Measurements from ENCODE around the gene KRT33A.

The KRT33A gene

DNA sequence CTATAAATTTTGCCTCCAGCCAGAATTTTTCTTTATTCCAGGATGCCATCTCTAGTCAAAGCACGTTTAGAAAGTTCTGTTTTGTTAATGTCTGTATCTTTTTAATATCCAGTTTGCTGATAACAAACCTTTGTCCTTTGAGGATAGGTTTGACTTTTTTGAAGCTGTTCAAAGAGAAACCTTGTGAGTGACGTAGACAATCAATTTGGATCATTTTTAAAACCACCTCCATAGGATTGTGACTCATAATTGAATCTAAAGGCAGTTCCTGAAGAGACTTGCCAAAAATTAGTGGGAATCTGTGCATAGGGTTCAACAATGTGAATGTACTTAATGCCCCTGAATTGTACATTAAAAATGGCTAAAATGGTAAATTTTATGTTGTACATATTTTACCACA lies 40.9 kb upstream of the KRT33A start:
- no peaks in the 10 kb centered on the region for H3K9me2 ChIP-seq (replicated peaks; ENCODE audit: insufficient read depth, low read length)
- no peaks in the 10 kb centered on the region for H3K4me1 ChIP-seq (ENCODE audit: low read length)
- no peaks in the 10 kb centered on the region for H4K20me1 ChIP-seq (ENCODE audit: insufficient read depth, low read length)
- no peaks in the 10 kb centered on the region for H3K79me2 ChIP-seq (ENCODE audit: low read length)
- no peak overlapping the region for H3K27ac ChIP-seq (ENCODE audit: low read length)
- H3K4me2 ChIP-seq (ENCODE audit: low read depth, low read length), result no peak overlapping the region
- H3K9ac ChIP-seq (ENCODE audit: low read length), result no peak overlapping the region
- H2AFZ ChIP-seq (ENCODE audit: low read length), result no peak overlapping the region
- H3F3A ChIP-seq (ENCODE audit: insufficient read depth, low read length), result no peaks in the 10 kb centered on the region
- H3K27me3 ChIP-seq (replicated peaks; ENCODE audit: insufficient read depth, low read length), result 0 out of 2 replicates have a peak, but pooled peaks cover 4% of the 10 kb centered on the region
- H3K36me3 ChIP-seq (replicated peaks; ENCODE audit: insufficient read depth, low read length), result no peaks in the 10 kb centered on the region
- H3K4me3 ChIP-seq (ENCODE audit: low read length), result no peak overlapping the region
- no peak for DNase-seq
- no peaks in the 10 kb centered on the region for H3K9me3 ChIP-seq (replicated peaks; ENCODE audit: insufficient read depth, low read length)
- TF ChIP-seq, protein P1, sequence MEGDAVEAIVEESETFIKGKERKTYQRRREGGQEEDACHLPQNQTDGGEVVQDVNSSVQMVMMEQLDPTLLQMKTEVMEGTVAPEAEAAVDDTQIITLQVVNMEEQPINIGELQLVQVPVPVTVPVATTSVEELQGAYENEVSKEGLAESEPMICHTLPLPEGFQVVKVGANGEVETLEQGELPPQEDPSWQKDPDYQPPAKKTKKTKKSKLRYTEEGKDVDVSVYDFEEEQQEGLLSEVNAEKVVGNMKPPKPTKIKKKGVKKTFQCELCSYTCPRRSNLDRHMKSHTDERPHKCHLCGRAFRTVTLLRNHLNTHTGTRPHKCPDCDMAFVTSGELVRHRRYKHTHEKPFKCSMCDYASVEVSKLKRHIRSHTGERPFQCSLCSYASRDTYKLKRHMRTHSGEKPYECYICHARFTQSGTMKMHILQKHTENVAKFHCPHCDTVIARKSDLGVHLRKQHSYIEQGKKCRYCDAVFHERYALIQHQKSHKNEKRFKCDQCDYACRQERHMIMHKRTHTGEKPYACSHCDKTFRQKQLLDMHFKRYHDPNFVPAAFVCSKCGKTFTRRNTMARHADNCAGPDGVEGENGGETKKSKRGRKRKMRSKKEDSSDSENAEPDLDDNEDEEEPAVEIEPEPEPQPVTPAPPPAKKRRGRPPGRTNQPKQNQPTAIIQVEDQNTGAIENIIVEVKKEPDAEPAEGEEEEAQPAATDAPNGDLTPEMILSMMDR (IDR thresholded peaks at IDR 0.05; ENCODE audit: low read length), result no peak
- TF ChIP-seq EZH2 (optimal IDR thresholded peaks at IDR 0.05; ENCODE audit: low read depth, low read length), result no peak
- no peak for TF ChIP-seq EZH2phosphoT487 (IDR thresholded peaks at IDR 0.05; ENCODE audit: low read length)

DNA sequence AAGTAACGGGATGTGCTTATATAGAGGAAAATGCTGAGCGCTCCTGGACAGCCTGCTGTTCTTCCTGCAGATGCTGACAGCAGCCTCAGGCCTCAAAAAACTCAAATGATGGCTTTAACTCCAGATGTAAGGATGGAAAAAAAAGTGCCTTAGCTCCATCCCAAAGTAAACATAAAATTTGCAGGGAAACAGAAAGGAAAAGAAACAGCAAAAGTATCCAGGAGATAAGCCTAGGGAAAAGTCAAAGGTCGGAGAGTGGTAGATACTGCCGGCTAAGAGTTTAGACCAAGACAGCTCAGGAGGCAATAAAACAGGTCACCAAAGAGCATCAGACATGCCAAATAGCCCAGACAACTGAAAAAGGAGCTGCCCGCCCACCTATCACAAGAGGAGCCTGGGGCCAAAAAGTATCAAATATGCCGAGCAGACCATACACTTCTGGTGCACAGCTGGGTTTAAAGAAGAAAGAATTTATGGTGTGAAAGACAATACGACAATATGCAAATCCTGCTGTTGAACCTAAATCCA lies 39.8 kb upstream of the KRT33A start:
- TF ChIP-seq EZH2 (optimal IDR thresholded peaks at IDR 0.05; ENCODE audit: low read depth, low read length) (no peak), EZH2phosphoT487 (IDR thresholded peaks at IDR 0.05; ENCODE audit: low read length) (no peak)
- TF ChIP-seq, protein P1 (IDR thresholded peaks at IDR 0.05; ENCODE audit: low read length), result no peak
- Histone ChIP-seq H3K9ac (ENCODE audit: low read length) (no peak overlapping the region), H2AFZ (ENCODE audit: low read length) (no peak overlapping the region), H3K4me1 (ENCODE audit: low read length) (no peaks in the 10 kb centered on the region), H3K9me3 (replicated peaks; ENCODE audit: insufficient read depth, low read length) (no peaks in the 10 kb centered on the region), H3K27ac (ENCODE audit: low read length) (no peak overlapping the region), H3K9me2 (replicated peaks; ENCODE audit: insufficient read depth, low read length) (no peaks in the 10 kb centered on the region), H3F3A (ENCODE audit: insufficient read depth, low read length) (no peaks in the 10 kb centered on the region), H4K20me1 (ENCODE audit: insufficient read depth, low read length) (no peaks in the 10 kb centered on the region), H3K27me3 (replicated peaks; ENCODE audit: insufficient read depth, low read length) (0 out of 2 replicates have a peak, but pooled peaks cover 4% of the 10 kb centered on the region), H3K4me3 (ENCODE audit: low read length) (no peak overlapping the region), H3K4me2 (ENCODE audit: low read depth, low read length) (no peak overlapping the region), H3K36me3 (replicated peaks; ENCODE audit: insufficient read depth, low read length) (no peaks in the 10 kb centered on the region), H3K79me2 (ENCODE audit: low read length) (no peaks in the 10 kb centered on the region)
- no peak for DNase-seq

DNA sequence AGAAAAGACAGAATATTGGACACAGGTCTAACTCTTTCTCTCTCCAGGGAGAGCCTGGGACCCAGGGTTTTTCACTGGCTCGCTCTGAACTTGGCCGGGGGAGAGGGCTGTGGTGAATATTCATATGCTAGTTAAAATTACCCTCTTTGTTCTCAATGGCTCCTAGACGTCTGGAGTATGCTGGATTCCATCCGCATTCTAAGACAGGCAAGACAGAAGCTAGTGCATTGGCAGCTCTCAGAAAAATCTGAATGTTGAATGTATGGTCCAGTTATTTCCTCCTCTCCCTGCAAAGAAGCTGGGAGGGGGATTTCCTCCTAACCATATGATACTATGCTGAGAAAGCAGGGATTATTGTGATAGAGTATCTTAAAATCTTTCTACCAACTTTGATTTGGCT lies 37.0 kb upstream of the KRT33A start:
- H3K9ac ChIP-seq (ENCODE audit: low read length), result no peak overlapping the region
- H3K9me2 ChIP-seq (replicated peaks; ENCODE audit: insufficient read depth, low read length), result no peaks in the 10 kb centered on the region
- H3K36me3 ChIP-seq (replicated peaks; ENCODE audit: insufficient read depth, low read length), result no peaks in the 10 kb centered on the region
- no peak overlapping the region for H2AFZ ChIP-seq (ENCODE audit: low read length)
- H3F3A ChIP-seq (ENCODE audit: insufficient read depth, low read length), result no peaks in the 10 kb centered on the region
- no peaks in the 10 kb centered on the region for H3K79me2 ChIP-seq (ENCODE audit: low read length)
- no peak overlapping the region for H3K4me2 ChIP-seq (ENCODE audit: low read depth, low read length)
- TF ChIP-seq, protein P1 (IDR thresholded peaks at IDR 0.05; ENCODE audit: low read length), result no peak
- TF ChIP-seq EZH2 (optimal IDR thresholded peaks at IDR 0.05; ENCODE audit: low read depth, low read length), result no peak
- TF ChIP-seq EZH2phosphoT487 (IDR thresholded peaks at IDR 0.05; ENCODE audit: low read length), result no peak
- no peak for DNase-seq
- no peak overlapping the region for H3K27ac ChIP-seq (ENCODE audit: low read length)
- H3K27me3 ChIP-seq (replicated peaks; ENCODE audit: insufficient read depth, low read length), result no peaks in the 10 kb centered on the region
- H4K20me1 ChIP-seq (ENCODE audit: insufficient read depth, low read length), result no peaks in the 10 kb centered on the region
- H3K9me3 ChIP-seq (replicated peaks; ENCODE audit: insufficient read depth, low read length), result no peaks in the 10 kb centered on the region
- no peaks in the 10 kb centered on the region for H3K4me1 ChIP-seq (ENCODE audit: low read length)
- H3K4me3 ChIP-seq (ENCODE audit: low read length), result no peak overlapping the region

Data from MM.1S (cell line).